ENCODE data around the gene VPS11.
A peak's percentile ranks its signal among the peaks of the same experiment; 100 is the strongest.
"Not testable (repeated sequence)": the region's sequence is repeated elsewhere in the genome, so short reads cannot be mapped to it uniquely, and the experiment has no call there.

Gene VPS11

DNA sequence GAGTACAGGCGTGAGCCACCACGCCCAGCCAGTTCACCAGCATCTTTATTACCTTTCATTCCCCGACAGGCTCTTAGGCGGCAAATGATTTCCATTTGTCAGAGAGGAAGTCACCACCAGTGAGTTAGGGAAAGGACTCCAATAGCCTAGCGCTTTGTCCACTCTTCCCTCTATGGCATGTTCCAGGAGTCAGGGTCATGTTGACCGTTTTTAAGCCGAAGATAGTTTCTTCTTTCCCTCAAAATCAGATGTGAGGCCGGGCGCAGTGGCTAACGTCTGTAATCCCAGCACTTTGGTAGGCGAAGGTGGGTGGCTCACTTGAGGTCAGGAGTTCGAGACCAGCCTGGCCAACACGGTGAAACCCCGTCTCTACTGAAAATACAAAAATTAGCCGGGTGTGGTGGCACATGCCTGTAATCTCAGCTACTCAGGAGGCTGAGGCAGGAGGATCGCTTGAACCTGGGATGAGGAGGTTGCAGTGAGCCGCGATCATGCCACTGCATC lies 35.6 kb downstream of the VPS11 start:
- not testable (repeated sequence) for DNase-seq (ENCODE audit: low read depth in 2 of 2)

DNA sequence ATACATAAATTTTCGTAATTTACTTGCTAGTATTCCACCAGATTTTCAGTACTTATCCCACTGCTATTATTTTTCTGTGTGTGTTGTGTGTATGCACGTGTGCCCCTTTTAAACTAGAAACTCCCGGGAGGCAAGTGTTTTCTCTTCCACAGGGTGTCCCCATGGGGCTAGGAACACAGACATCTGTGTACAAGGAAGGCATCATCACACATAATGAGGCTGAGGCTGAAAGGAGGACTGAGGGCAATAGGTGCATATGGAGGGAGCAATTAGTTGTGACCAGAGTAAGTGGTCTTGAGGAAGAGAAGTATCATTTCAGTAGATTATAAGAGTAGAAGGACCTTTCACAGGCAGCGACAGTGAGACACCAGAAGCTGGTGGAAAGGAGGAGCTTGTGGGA lies 36.2 kb downstream of the VPS11 start:
- no peak for DNase-seq (ENCODE audit: low read depth in 2 of 2)

DNA sequence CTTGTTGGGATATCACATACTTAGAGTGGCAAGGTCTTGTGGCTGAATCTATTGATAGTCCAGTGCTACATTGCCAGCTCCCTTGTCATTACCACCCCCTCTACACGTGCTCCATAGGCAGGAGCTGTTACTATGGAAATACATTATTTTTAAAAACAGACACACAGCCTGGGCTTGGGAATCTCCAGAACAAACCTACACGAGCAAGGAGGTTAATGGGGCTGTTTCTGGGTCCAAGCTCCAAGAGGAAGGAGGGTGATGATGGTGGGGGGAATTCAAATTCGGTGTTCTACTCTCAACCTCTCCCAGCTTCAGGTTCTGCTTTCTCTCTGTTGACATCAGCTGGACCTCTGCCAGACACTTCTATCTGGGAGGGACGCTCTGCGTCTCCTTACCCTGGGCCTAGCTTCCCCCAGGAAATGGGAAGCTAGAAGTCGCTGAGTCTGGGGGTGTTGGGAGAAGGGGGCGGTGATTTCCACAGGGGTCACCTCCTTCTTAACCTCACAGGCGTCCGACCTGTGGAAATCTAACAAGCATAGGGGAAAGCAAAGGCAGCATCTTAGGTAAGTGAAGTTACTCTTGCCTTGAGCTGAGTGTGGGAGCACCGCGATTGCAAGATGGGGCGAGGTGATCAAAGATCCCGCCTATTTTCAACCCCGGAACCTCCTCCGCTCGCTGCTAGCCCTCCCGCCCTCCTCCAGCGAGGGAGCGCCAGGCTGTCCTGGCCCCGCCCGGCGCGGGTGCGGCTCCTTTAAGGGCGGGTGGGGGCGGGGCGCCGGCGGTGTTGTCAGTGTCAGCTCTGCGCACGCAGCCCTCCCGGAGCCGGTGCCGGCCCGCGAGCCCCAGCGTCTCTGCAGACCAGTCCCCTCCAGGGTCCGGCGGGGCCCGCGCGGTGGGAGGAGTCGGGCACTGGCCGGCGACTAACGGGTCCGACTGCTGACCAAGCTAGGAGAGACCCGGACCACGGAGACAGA lies 39.2 kb downstream of the VPS11 start, which contains the start of gene C2CD2L:
Gene C2CD2L (plus strand): TSS at position 781 of the 974 bp plus-strand sequence. CDS start 398 bp downstream, outside the sequence.
- DNase-seq (ENCODE audit: low read depth in 2 of 2), result peak; percentile 91 to 93

DNA sequence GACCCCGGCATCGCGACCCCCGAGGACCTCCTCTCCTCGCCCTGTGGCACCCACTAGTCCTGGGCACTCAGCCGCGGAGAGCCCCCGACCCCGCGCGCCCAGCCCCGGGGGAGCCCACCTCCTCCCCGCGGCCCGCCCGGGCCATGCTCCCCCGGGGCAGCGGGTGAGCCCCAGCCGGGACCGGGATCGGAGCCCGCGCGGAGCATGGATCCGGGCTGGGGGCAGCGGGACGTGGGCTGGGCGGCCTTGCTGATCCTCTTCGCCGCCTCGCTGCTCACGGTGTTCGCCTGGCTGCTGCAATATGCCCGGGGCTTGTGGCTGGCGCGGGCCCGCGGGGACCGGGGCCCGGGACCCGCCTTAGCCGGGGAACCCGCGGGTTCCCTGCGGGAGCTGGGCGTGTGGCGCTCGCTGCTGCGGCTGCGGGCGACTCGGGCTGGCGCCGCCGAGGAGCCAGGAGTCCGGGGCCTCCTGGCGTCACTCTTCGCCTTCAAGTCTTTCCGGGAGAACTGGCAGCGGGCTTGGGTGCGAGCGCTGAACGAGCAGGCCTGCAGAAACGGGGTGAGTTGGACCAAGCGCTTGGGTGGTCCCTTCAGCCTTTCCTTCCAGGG lies 40.0 kb downstream of the VPS11 start:
- no peak for DNase-seq (ENCODE audit: low read depth in 2 of 2)

DNA sequence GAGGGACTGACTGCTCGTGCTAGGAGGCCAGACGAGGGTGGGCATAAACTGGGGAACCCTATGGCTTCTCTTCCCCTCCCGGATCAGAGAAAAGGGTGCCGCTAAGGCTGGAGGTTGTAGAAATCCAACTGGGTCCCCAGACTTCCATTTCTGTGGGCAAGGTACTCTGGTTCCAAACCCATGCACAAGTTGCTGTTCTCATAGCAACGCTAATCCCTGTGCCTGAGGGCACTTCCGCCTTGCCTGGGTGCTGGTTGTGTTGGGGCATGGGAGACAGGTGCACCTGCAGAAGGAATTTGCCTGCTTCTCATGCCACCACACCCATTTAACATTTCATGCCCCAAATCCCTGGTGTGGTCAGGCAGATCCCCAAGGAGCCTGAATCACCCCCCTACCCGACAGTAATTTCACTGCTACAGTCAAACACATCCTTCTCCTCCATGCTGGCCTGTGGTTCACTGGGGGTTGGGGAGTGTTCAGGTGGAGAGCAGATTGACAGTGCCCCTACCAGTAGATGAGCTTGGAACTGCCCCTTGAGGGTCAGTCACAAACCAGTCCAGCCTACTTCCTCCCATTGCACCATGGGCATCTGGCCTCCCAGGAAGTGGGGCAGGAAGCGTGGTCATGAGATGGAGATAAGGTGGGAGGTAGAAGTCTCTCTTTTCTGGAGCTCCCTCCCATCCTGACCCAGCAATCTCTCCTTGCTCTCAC lies 40.7 kb downstream of the VPS11 start:
- DNase-seq (ENCODE audit: low read depth in 2 of 2), result no peak

DNA sequence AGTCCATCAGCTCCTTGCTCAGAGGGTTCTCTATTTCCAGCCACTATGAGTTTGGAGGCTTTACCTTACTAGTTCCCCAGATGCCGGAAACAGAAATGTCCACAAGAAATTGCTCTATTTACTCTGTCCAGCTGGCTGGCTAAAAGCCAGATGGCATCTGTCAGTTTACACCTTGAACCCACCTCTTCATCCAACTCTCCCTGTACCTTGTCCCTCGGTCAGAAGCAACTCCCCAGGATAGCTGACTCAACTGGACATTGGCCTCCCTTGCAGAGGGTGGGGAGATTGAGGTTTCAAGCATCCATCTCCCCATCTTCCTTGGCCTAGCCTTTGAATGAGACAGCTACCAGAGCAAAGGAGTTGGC lies 41.2 kb downstream of the VPS11 start:
- no peak for DNase-seq (ENCODE audit: low read depth in 2 of 2)

DNA sequence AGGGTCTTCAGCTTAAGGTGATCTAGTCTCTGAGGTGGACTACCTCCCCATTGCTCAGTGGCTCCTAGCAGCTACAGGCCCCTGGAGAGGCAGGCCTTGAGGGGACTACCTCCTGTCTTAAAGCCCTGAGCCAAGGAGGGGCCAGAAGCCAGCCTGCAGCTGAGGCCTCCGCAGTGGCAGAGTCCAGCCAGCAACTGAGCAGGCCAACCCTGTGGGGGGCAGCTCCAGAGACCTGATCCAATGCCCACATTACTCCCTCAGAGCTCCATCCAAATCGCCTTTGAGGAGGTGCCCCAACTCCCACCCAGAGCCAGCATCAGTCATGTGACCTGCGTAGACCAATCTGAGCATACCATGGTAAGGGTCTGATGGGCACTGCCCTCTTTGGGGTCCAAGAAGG lies 42.2 kb downstream of the VPS11 start:
- DNase-seq (ENCODE audit: low read depth in 2 of 2), result no peak

DNA sequence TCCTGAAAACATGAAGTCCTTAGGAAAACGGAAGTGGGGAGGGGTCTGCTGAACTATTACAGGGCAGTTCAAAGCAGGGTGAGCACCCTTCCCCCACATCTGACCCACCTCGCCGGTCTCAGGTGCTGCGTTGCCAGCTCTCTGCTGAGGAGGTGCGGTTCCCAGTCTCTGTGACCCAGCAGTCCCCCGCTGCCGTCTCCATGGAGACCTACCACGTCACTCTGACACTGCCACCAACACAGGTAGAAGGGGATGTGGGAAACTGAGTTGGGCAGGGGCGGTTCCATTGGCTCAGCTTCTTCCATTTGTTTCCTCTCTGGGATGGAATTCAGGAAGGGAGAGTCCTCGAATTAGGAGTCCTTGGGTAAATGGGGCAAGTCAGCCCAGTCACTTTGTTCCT lies 42.8 kb downstream of the VPS11 start:
- DNase-seq (ENCODE audit: low read depth in 2 of 2), result no peak

DNA sequence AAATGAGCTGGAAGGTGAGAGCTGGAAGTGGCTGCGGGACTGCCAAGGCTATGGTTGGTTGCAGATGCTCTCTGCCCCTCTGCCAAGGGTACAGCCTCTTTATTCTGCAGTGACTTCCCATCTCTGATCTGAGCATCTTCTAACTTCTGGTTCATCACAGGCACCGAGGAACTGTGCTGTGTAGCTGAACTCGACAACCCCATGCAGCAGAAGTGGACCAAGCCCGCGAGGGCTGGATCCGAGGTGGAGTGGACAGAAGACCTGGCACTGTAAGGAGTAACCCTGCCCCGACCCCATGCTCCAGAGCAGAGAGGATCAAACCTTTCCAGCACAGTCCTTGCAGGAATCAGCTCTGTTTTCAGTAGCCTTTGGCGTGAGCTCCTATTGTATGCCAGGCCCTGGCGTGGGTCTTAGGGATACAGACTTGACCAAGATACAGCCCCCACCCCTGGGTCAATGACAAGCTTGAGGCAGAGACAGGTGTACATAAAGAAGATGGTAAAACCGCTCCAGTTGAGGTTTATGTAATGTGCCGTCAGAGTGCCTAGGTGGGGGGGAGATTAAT lies 43.8 kb downstream of the VPS11 start:
- DNase-seq (ENCODE audit: low read depth in 2 of 2), result no peak

DNA sequence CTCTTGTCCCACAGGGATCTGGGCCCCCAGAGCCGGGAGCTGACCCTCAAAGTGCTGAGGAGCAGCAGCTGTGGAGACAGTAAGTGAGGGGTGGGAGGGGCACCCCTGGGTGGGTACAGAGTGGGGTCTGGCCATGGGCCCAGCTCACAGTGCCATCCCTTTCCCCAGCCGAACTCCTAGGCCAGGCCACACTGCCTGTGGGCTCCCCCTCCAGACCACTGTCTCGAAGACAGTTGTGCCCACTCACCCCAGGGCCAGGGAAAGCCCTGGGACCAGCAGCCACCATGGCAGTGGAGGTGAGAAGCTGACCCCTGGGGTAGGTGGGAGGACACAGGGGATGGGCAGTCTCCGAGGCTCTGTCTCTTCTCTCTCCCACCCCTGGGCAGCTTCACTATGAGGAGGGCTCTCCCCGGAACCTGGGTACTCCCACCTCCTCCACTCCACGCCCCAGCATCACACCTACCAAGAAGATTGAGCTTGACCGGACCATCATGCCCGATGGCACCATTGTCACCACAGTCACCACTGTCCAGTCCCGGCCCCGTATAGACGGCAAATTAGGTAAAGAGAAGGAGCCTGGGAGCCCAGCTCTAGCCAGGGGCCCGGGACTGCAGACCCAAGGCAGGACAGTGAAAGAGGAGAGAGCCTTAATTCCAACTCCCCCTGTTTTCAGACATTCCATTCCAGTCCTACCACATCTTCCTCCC lies 44.8 kb downstream of the VPS11 start:
- no peak for DNase-seq (ENCODE audit: low read depth in 2 of 2)

DNA sequence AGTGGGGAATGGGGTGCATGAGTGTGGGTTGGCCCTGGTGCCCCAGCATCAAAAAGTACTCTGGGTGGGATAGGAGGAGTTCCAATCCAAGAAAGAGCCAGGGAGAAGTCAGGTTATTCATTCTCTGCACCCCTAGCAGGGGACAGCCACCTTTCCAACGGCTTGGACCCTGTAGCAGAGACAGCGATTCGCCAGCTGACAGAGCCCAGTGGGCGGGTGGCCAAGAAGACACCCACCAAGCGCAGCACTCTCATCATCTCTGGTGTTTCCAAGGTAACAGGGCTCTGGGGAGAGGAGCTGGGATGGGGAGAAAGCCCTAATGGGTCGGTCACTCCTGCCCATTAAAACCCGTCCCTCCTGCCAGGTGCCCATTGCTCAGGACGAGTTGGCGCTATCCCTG lies 46.1 kb downstream of the VPS11 start:
- DNase-seq (ENCODE audit: low read depth in 2 of 2), result no peak

DNA sequence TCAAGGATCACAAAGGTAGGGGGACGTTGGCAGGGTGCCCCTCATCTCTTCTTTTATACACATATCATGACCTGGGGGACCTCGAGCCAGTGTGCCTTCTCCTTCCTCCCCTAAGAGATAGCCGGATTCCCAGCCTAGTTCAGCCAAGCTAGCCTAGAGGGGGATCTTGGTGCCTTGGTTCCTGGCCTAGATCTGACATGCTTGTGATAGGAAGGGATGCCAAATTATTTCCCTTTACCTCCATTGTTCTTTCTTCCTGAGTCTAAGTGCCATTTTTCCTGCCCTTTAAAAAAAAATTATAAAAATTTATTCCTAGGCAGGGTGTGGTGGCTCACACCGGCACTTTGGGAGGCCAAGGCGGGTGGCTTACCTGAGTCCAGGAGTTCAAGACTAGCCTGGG lies 46.7 kb downstream of the VPS11 start:
- no peak for DNase-seq (ENCODE audit: low read depth in 2 of 2)

DNA sequence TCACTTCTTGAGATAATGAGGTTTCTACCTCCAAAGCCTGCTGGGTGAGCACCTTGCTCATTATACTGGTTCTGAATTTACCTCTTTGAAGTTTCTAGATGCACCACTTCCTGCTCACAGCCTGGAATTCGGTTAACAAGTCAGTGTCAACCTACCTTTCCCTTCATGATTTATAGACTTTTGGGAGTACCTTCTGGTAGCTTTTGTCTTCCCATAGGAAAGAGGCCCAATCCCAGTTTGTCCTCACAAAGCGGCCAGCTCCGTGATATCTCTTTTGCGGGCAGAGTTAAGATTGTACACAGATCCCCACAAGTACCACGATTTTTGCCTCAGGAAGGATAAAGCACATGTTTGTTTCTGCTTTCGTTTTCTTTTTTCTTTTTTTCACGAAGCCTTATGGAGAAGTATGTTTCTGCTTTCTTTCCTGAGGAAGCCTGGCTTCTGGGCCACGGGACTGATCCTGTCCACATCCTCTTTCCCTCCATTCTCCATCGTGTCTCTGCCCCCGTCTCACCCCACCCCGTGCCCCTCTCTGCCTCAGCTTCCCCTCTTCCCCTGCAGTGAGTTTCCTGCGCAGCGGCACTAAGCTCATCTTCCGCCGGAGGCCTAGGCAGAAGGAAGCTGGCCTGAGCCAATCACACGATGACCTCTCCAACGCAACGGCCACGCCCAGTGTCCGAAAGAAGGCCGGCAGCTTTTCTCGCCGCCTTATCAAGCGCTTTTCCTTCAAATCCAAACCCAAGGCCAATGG lies 48.0 kb downstream of the VPS11 start:
- DNase-seq (ENCODE audit: low read depth in 2 of 2), result no peak

DNA sequence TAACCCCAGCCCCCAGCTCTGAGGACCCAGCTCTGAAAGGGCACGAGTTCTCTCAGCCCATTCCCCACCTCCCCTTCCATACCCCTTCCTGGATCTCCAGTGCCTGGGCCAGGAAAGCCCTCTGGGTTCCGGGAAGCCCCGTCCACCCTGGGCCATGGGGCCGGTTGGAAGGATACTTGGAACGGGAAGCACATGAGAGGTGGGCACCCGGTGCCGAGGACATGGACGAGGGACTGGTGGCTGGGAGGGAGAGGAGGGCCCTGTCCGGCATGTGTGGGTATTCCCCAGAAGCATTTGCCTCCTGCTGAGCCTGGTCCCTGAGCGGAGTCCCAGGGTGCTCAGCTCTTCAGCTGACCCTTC lies 48.6 kb downstream of the VPS11 start:
- no peak for DNase-seq (ENCODE audit: low read depth in 2 of 2)

DNA sequence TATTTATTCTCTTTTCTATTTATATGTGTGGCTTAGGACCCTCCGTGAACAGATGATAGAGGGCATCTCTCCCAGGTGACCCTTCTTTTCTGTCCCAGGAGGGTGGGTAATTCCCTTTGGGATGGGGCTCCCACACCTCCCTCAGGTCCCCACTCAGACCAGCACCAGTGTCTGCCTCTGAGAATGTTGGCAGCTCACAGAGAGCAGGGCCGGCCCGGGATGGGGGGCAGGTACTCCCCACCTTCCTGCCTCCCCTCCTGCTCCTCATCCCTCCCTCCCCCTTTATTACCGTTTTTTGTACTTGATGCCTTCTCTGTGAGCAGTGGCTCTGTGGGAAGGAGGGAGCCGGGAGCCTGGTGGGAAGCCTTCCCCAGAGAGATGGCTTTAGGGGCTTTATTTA lies 49.0 kb downstream of the VPS11 start:
- DNase-seq (ENCODE audit: low read depth in 2 of 2), result no peak

DNA sequence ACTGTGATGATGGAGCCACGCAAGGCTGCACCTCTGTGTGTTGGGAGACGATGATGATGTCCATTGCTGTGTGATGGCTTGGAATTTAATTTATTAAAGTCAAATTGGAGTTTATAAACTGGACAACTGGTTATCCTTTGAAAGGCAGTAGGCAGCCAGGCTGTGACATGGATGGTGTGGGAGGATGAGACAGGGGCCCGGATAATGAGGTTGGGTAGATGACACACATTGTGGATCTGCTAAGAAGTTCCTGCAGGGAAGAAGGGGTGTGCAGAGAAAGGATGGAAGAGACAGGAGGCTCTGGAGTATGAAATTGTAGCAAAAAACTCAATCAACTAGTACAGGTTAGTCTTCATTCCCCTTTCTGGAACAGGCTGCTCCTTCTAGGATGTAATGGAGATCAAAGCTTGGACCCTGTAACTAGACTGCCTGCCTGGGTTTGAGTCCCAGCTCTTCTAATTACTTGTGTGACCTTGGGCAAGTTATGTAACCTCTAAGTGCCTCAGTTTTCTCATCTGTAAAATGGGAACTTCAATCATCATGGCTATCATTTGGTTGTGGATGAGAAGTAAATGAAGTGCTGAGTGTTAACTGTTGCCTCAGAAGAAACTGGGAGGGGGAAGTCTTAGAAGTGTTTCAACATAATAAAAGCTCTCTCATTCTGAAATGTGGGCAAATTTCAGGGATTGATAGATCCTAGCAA lies 49.5 kb downstream of the VPS11 start:
- no peak for DNase-seq (ENCODE audit: low read depth in 2 of 2)

DNA sequence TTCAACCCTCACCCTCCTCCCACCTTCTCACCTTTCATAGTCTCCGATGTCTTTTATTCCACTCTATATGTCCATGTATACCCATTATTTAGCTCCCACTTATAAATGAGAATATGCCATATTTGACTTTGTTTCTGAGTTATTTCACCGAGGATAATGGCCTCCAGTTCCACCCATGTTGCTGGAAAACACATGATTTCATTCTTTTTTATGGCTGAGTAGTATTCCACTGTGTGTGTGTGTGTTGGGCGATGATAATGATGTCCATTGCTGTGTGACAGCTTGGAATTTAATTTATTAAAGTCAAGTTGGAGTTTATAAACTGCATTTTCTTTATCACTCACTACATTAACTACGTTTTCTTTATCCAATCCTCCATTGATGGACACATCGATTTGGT lies 50.6 kb downstream of the VPS11 start:
- DNase-seq (ENCODE audit: low read depth in 2 of 2), result no peak

DNA sequence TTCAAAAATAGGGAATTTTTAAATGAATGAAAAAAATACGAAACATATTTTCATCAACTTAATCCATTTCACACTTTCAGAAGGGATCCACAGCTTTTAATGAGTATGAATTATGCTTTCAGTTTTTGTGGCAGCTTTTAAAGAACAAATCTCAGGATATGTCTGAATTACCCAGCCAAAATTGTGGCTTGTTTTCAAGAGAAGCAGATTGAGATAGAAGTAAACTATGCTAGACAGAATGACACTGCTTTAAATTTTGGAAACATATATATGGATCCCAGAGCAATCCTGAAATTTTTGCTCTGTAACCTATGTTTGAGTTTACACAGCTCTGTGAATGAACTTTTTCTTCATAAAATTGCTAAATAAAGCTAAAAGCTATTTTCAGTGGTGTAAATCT lies 51.3 kb downstream of the VPS11 start:
- DNase-seq (ENCODE audit: low read depth in 2 of 2), result no peak

DNA sequence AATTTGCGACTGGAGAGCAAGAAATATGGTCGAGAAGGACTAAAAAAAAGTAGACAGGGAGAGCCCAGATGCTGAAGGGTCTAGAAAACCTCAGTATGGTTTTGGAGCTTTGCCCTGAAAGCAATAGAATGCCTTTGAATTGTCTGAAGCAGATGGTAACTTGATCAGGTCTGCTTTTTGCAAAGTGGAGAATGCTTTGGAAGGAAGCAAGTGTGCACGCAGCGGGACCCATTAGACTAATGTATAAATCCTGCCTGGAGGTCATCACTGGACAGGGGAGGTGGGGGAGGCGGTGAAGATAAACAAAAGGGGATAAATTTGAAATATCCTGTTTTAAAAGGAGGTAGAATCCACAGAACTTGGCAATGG lies 53.0 kb downstream of the VPS11 start:
- DNase-seq (ENCODE audit: low read depth in 2 of 2), result no peak

All from stimulated activated CD8-positive, alpha-beta memory T cell treated with anti-CD3 and anti-CD28 coated beads, Interleukin-15, amount 100 ng/mL, for 48 hours (primary cell).